Right ventricle myocardium superior (tissue), 1 donor: ENCODE data around the gene DTX2. TPM values are rescaled to one million over a fixed set of nuclear protein-coding genes. Genes with fewer than 3 reads are reported as not detected.
A peak's percentile ranks its signal among the peaks of the same experiment; 100 is the strongest.
"Not testable (repeated sequence)": the region's sequence is repeated elsewhere in the genome, so short reads cannot be mapped to it uniquely, and the experiment has no call there.

Experiments
- ATAC-seq: fragments of 200-7000 bp; cut with Tn5 transposase; one replicate; pipeline ENCODE4 v1.9.1; 2020; ENCODE audit warnings: mild to moderate bottlenecking; ENCODE audit not compliant: poor library complexity
- DNase-seq: peaks from one replicate; pipeline ENCODE4 v3.0.0-alpha.2; 2020
- intact Hi-C: fragments of 100-400 bp; cut with DNase I; formaldehyde crosslinking; loops from one replicate; pipeline ENCODE4 v1.11.2; 2022
- total RNA-seq: library from RNA; stranded (reverse); fragmentation: NEBNext Ultra II Directional; extraction: Animal tissue kit (Norgen Biotek cat#: 25700); gene quantifications from one replicate; pipeline ENCODE4 v1.2.1, GENCODE V29; 2021
- donor health status: DM: no; HTN: yes; CAD: no; lungs with severe emphysema.

The DTX2 gene
- total RNA-seq, 1 donor from 2014 or later, result 5.5 TPM

GRCh38 chr7:76549025-76549854 is 87.7 kb downstream of the DTX2 start:
- ATAC-seq, result peak; percentile 100
- DNase-seq, result peak; percentile 94
- intact Hi-C loops, result not testable (repeated sequence)

- peak; percentile 18 for ATAC-seq
- intact Hi-C loops, DNase-seq: not testable (repeated sequence)
These were observed 88.3 kb downstream of the DTX2 start for GRCh38 chr7:76549855-76550248.

- DNase-seq, intact Hi-C loops, ATAC-seq: not testable (repeated sequence)
These were observed 90.5 kb downstream of the DTX2 start for GRCh38 chr7:76551992-76552391.

Other genes with a start within 250 kb of the DTX2 start
- gene HSPB1, start 159.0 kb upstream of the DTX2 start, total RNA-seq, result 2,459 TPM
- 219 TPM for gene YWHAG, start 102.7 kb upstream of the DTX2 start, total RNA-seq
- gene SSC4D, start 52.0 kb upstream of the DTX2 start, total RNA-seq, result 0.97 TPM
- gene ZP3, start 36.8 kb upstream of the DTX2 start, total RNA-seq, result not detected
- gene UPK3B, start 48.8 kb downstream of the DTX2 start, total RNA-seq, result 0.22 TPM
- gene SPDYE16, start 81.6 kb downstream of the DTX2 start, total RNA-seq, result not detected
- 7.2 TPM for gene POMZP3, start 165.6 kb downstream of the DTX2 start, total RNA-seq